ENCODE measurements around the gene KLHL42. TPM values are rescaled to one million over a fixed set of nuclear protein-coding genes. Genes with fewer than 3 reads are reported as not detected.

Gene KLHL42
- total and polyA plus RNA-seq, 10 of the 15 experiments (the other 5 are each of a cell fraction or from before 2014, with no cell fraction given): 2.1 to 18.2 (median 13.1) TPM

DNA sequence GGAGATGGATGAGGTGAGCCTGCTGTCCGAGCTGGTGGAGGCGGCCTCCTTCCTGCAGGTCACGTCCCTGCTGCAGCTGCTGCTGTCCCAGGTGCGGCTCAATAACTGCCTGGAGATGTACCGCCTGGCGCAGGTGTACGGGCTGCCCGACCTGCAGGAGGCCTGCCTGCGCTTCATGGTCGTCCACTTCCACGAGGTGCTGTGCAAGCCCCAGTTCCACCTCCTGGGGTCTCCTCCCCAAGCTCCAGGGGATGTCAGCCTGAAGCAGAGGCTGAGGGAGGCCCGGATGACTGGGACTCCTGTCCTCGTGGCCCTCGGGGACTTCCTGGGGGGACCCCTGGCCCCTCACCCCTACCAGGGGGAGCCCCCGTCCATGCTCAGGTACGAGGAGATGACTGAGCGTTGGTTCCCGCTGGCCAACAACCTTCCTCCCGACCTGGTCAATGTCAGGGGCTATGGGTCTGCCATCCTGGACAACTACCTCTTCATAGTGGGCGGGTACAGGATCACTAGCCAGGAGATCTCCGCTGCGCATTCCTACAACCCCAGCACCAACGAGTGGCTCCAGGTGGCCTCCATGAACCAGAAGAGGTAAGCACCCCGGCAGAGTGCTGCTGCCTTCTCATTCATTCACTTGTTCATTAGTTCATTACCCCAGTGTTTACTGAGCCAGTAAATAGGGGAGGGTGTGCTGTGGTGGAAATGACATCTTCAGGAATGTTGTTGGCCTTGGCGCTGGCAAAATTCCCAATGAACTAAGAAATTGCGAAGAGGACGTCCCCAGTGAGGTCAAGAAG is 777 bp downstream of the KLHL42 start:
- no TSS peak for BruUV-seq (replicated peaks)
- in situ Hi-C loops (cut with MboI) (no loop called here), intact Hi-C loops (cut with micrococcal nuclease; ENCODE audit: unreplicated experiment) (loop anchor here (1.0 kb wide), 1 partner anchor 48 kb away; no protein-coding TSS in a partner anchor)
- POLR2A ChIA-PET: interaction anchor here (0.5 kb wide), 1 partner anchor 14 kb away, joined by 3 read pairs; no protein-coding TSS in a partner anchor
- H3K4me3 ChIP-seq: peak overlapping the region; percentile 96
- H3K9me3 ChIP-seq (replicated peaks; ENCODE audit: control insufficient read depth, insufficient read depth, low read length): no peaks in the 10 kb centered on the region
- H3K4me1 ChIP-seq (ENCODE audit: control insufficient read depth, insufficient read depth, low read length): peaks cover 4% of the 10 kb centered on the region
- FAIRE-seq: no peak
- H2AFZ ChIP-seq (ENCODE audit: control insufficient read depth, low read depth, low read length): peak overlapping the region; percentile 96
- no peaks in the 10 kb centered on the region; a peak in 1 of 4 replicates for H3K36me3 ChIP-seq (ENCODE audit: control insufficient read depth in 2 of 2, insufficient read depth in 2 of 2, low read length in 1 of 2)
- peak overlapping the region; percentile 97 for H3K4me2 ChIP-seq (ENCODE audit: control insufficient read depth, insufficient read depth)
- RAD21 ChIA-PET (ENCODE audit: unreplicated experiment): interaction anchor here (0.5 to 1.5 kb wide), 8 partner anchors 39 to 498 kb away, joined by 3 to 5 read pairs (median 4); no protein-coding TSS in a partner anchor
- peak overlapping the region; percentile 72 for H3K27ac ChIP-seq (ENCODE audit: control insufficient read depth, insufficient read depth)
- ATAC-seq: peak; percentile 58
- H4K20me1 ChIP-seq (ENCODE audit: control insufficient read depth, insufficient read depth): no peaks in the 10 kb centered on the region
- SMC1A ChIA-PET (ENCODE audit: uncharacterized antibody, unreplicated experiment): no interaction called here
- H3K9ac ChIP-seq (ENCODE audit: control insufficient read depth, insufficient read depth, low read length): peak overlapping the region; percentile 89
- CTCF ChIA-PET: interaction anchor here (0.6 to 1.6 kb wide), 4 partner anchors 40 to 1780 kb away, joined by 3 read pairs; no protein-coding TSS in a partner anchor
- no peaks in the 10 kb centered on the region for H3K27me3 ChIP-seq (replicated peaks in 1 of 2; ENCODE audit: control insufficient read depth in 2 of 2, insufficient read depth in 2 of 2, low read length in 1 of 2)
- peaks cover 22% of the 10 kb centered on the region for H3K79me2 ChIP-seq (ENCODE audit: control insufficient read depth, insufficient read depth, low read length)
- no peak for DNase-seq (ENCODE audit: low read depth, low spot score)
- WGBS (ENCODE audit: insufficient coverage, insufficient replicate concordance, low lambda C conversion rate, missing lambda C conversion rate): 8% methylated on average over 27 of the region's 27 CpGs
- TF ChIP-seq ESRRA (IDR thresholded peaks at IDR 0.05; ENCODE audit: low read length) (no peak), ETV6 (conservative IDR thresholded peaks at IDR 0.05 in 1 of 2, IDR thresholded peaks at IDR 0.05 in 1 of 2; ENCODE audit: borderline replicate concordance in 1 of 2, low read depth in 1 of 2) (0 out of 4 replicates have a peak, but pooled peaks of 1 of the 2 experiments have one; percentile 2), ZNF384 (IDR thresholded peaks at IDR 0.05; ENCODE audit: borderline replicate concordance, low read depth, low read length) (no peak), NRF1 (conservative IDR thresholded peaks at IDR 0.05; ENCODE audit: low read depth, low read length) (no peak), MTA3 (IDR thresholded peaks at IDR 0.05; ENCODE audit: borderline replicate concordance, low read length) (no peak), SIN3A (IDR thresholded peaks at IDR 0.05; ENCODE audit: low read depth, low read length) (0 out of 2 replicates have a peak, but pooled peaks have one; percentile 27), MEF2B (IDR thresholded peaks at IDR 0.05; ENCODE audit: partially characterized antibody, poor library complexity, severe bottlenecking) (no peak), MXI1 (IDR thresholded peaks at IDR 0.05; ENCODE audit: low read depth, low read length) (no peak), BRCA1 (IDR thresholded peaks at IDR 0.05; ENCODE audit: low read depth, low read length) (no peak), GABPA (IDR thresholded peaks at IDR 0.05; ENCODE audit: low read depth) (no peak), POLR2AphosphoS5 (IDR thresholded peaks at IDR 0.05; ENCODE audit: low read length) (peak; percentile 53), USF1 (IDR thresholded peaks at IDR 0.05; ENCODE audit: borderline replicate concordance, extremely low read length, insufficient read depth, low read depth, low read length) (no peak)
- TF ChIP-seq, protein P1, sequence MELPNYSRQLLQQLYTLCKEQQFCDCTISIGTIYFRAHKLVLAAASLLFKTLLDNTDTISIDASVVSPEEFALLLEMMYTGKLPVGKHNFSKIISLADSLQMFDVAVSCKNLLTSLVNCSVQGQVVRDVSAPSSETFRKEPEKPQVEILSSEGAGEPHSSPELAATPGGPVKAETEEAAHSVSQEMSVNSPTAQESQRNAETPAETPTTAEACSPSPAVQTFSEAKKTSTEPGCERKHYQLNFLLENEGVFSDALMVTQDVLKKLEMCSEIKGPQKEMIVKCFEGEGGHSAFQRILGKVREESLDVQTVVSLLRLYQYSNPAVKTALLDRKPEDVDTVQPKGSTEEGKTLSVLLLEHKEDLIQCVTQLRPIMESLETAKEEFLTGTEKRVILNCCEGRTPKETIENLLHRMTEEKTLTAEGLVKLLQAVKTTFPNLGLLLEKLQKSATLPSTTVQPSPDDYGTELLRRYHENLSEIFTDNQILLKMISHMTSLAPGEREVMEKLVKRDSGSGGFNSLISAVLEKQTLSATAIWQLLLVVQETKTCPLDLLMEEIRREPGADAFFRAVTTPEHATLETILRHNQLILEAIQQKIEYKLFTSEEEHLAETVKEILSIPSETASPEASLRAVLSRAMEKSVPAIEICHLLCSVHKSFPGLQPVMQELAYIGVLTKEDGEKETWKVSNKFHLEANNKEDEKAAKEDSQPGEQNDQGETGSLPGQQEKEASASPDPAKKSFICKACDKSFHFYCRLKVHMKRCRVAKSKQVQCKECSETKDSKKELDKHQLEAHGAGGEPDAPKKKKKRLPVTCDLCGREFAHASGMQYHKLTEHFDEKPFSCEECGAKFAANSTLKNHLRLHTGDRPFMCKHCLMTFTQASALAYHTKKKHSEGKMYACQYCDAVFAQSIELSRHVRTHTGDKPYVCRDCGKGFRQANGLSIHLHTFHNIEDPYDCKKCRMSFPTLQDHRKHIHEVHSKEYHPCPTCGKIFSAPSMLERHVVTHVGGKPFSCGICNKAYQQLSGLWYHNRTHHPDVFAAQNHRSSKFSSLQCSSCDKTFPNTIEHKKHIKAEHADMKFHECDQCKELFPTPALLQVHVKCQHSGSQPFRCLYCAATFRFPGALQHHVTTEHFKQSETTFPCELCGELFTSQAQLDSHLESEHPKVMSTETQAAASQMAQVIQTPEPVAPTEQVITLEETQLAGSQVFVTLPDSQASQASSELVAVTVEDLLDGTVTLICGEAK (IDR thresholded peaks at IDR 0.05; ENCODE audit: borderline replicate concordance): no peak
- TF ChIP-seq, protein P2, sequence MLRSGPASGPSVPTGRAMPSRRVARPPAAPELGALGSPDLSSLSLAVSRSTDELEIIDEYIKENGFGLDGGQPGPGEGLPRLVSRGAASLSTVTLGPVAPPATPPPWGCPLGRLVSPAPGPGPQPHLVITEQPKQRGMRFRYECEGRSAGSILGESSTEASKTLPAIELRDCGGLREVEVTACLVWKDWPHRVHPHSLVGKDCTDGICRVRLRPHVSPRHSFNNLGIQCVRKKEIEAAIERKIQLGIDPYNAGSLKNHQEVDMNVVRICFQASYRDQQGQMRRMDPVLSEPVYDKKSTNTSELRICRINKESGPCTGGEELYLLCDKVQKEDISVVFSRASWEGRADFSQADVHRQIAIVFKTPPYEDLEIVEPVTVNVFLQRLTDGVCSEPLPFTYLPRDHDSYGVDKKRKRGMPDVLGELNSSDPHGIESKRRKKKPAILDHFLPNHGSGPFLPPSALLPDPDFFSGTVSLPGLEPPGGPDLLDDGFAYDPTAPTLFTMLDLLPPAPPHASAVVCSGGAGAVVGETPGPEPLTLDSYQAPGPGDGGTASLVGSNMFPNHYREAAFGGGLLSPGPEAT (IDR thresholded peaks at IDR 0.05; ENCODE audit: low read depth): no peak
